Liver (tissue), 5 donors: ENCODE results near the gene TSC22D3. TPM values are rescaled to one million over a fixed set of nuclear protein-coding genes. Genes with fewer than 3 reads are reported as not detected.

Experiments
- FOXA2 ChIP-seq: IDR thresholded peaks from 2 replicates; pipeline ENCODE4 v1.6.1; 2016; ENCODE audit warnings: antibody characterized with exemption
- JUND ChIP-seq, 2 donors: IDR thresholded peaks; 2 replicates each; pipeline ENCODE4 v1.6.1; 2016; ENCODE audit warnings: antibody characterized with exemption in 2 of 2
- RAD21 ChIP-seq, 2 donors: IDR thresholded peaks; 2 replicates each; pipeline ENCODE4 v1.6.1; 2016; ENCODE audit warnings: antibody characterized with exemption in 2 of 2, mild to moderate bottlenecking in 2 of 2
- RXRA ChIP-seq, 2 donors: IDR thresholded peaks; 2 replicates each; pipeline ENCODE4 v1.6.1; 2017 to 2018; ENCODE audit warnings: antibody characterized with exemption in 2 of 2, mild to moderate bottlenecking in 1 of 2
- SP1 ChIP-seq: IDR thresholded peaks from 2 replicates; pipeline ENCODE4 v1.6.1; 2018; ENCODE audit warnings: antibody characterized with exemption, mild to moderate bottlenecking
- TAF1 ChIP-seq: conservative IDR thresholded peaks from 2 replicates; pipeline ENCODE4 v1.6.1; 2016; ENCODE audit warnings: antibody characterized with exemption, mild to moderate bottlenecking
- polyA plus RNA-seq, 2 donors: library from polyadenylated mRNA; stranded (reverse) in 1 of 2; unstranded in 1 of 2; fragments of 200-250 nt in 1 of 2; fragments of >200 nt in 1 of 2; fragmentation: Nextera tagmentation in 1 of 2; extraction: Ambion mirVana in 1 of 2; gene quantifications; one replicate each; pipeline versions ENCODE4 v1.2.1 to v1.2.3, GENCODE V29; 2013 to 2015
- total RNA-seq, 2 donors: library from RNA; depleted of rRNA; stranded (reverse); fragments of >200 nt; gene quantifications; one replicate each; pipeline ENCODE4 v1.2.3, GENCODE V29; 2014
- TF ChIP-seq, protein P1 (sequence below): fragments of 150-350 bp; IDR thresholded peaks from 2 replicates; pipeline ENCODE4 v1.5.1; 2017; ENCODE audit warnings: improper control_type of control experiment, low read depth, low read length; ENCODE audit not compliant: missing input control
- donor health status: healthy.
- donor health status: healthy.
- donor health status: healthy.

TSC22D3 gene
- total and polyA plus RNA-seq, 4 donors, result 10.5 to 128 (median 48.1) TPM

DNA sequence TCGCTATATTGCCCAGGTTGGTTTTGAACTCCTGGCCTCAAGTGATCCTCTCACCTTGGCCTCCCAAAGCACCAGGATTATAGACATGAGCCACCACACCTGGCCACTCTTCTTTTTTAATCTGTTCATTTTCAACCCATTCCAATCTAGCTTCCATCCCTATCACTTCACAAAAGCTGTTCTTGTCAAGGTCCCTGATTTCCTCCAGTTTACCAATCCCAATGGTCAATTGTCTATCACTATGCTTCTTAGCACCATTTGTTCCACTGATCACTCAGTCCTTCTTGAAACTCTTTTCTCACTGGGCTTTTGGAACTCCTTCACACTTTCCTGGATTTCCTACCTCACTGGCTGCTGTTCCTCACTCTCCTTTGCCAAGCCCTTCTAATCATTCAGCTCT lies 108.7 kb downstream of the TSC22D3 start (continued):
- TF ChIP-seq, protein P1, sequence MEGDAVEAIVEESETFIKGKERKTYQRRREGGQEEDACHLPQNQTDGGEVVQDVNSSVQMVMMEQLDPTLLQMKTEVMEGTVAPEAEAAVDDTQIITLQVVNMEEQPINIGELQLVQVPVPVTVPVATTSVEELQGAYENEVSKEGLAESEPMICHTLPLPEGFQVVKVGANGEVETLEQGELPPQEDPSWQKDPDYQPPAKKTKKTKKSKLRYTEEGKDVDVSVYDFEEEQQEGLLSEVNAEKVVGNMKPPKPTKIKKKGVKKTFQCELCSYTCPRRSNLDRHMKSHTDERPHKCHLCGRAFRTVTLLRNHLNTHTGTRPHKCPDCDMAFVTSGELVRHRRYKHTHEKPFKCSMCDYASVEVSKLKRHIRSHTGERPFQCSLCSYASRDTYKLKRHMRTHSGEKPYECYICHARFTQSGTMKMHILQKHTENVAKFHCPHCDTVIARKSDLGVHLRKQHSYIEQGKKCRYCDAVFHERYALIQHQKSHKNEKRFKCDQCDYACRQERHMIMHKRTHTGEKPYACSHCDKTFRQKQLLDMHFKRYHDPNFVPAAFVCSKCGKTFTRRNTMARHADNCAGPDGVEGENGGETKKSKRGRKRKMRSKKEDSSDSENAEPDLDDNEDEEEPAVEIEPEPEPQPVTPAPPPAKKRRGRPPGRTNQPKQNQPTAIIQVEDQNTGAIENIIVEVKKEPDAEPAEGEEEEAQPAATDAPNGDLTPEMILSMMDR, result no peak
- no peak for TF ChIP-seq JUND (IDR thresholded peaks at IDR 0.05)
- no peak for TF ChIP-seq RXRA (IDR thresholded peaks at IDR 0.05)
- no peak for TF ChIP-seq SP1
- no peak for TF ChIP-seq RAD21 (IDR thresholded peaks at IDR 0.05)
- no peak for TF ChIP-seq TAF1
- TF ChIP-seq FOXA2, result no peak

Other genes with a start within 250 kb of the TSC22D3 start
- 10 to 100 TPM; 24.1 to 28.1 TPM for gene PRPS1, start 147.3 kb downstream of the TSC22D3 start, total RNA-seq
- 10 to 100 TPM; 13.3 to 32.2 TPM for gene PRPS1, start 147.3 kb downstream of the TSC22D3 start, polyA plus RNA-seq
- under 1 TPM in 1 of 2 donors, not detected in 1; 0.08 TPM for gene NCBP2L, start 1.9 kb upstream of the TSC22D3 start, total RNA-seq
- gene NCBP2L, start 1.9 kb upstream of the TSC22D3 start, polyA plus RNA-seq, result under 1 TPM; 0.02 to 0.24 TPM
- gene MID2, start 50.1 kb upstream of the TSC22D3 start, total RNA-seq, result 10 to 100 TPM in 1 of 2 donors, 1 to 10 TPM in 1; 3.7 to 12.2 TPM
- 1 to 10 TPM; 2.2 to 3.6 TPM for gene MID2, start 50.1 kb upstream of the TSC22D3 start, polyA plus RNA-seq
- not detected for gene TEX13B, start 206.6 kb upstream of the TSC22D3 start, total RNA-seq
- not detected for gene TEX13B, start 206.6 kb upstream of the TSC22D3 start, polyA plus RNA-seq